Measurements from ENCODE around the gene APBA1. TPM values are rescaled to one million over a fixed set of nuclear protein-coding genes. Genes with fewer than 3 reads are reported as not detected.

Gene APBA1
- total RNA-seq, 1 donor from 2014 or later = 3.4 TPM

- H3K27ac ChIP-seq = no peak overlapping the region
- peaks cover 5% of the 10 kb centered on the region for H3K27me3 Mint-ChIP-seq (ENCODE audit: insufficient read depth, low read depth)
Measured at GRCh38 chr9:69578026-69578425, 94.1 kb downstream of the APBA1 start.

GRCh38 chr9:69577123-69577522 lies 95.0 kb downstream of the APBA1 start:
- no peak overlapping the region for H3K9ac ChIP-seq
- Mint-ChIP-seq H3K9me3 (peaks cover 6% of the 10 kb centered on the region), H3K4me1 (peaks cover 37% of the 10 kb centered on the region), H3K27ac (no peak overlapping the region), H3K36me3 (no peaks in the 10 kb centered on the region), H3K27me3 (ENCODE audit: insufficient read depth, low read depth) (peaks cover 5% of the 10 kb centered on the region), H3K4me3 (no peak overlapping the region)
- no peak for DNase-seq (ENCODE audit: low spot score)
- H3K4me1 ChIP-seq = peaks cover 12% of the 10 kb centered on the region
- no peak overlapping the region for H2AFZ ChIP-seq (replicated peaks)
- H3K36me3 ChIP-seq = no peaks in the 10 kb centered on the region
- H4K20me1 ChIP-seq (ENCODE audit: low read depth) = no peaks in the 10 kb centered on the region
- H3K4me2 ChIP-seq = no peak overlapping the region
- no peaks in the 10 kb centered on the region for H3F3A ChIP-seq (ENCODE audit: low read depth)
- no peaks in the 10 kb centered on the region for H3K27me3 ChIP-seq
- H3K79me2 ChIP-seq (ENCODE audit: low read depth) = no peaks in the 10 kb centered on the region
- no peak for TF ChIP-seq CTCF (IDR thresholded peaks at IDR 0.05)
- no peak for TF ChIP-seq EZH2 (IDR thresholded peaks at IDR 0.05)
- no peak for TF ChIP-seq EZH2phosphoT487 (IDR thresholded peaks at IDR 0.05)
- H3K27ac ChIP-seq = no peak overlapping the region
- H3K4me3 ChIP-seq = no peak overlapping the region
- no peaks in the 10 kb centered on the region for H3K9me3 ChIP-seq (ENCODE audit: low read depth)

More at GRCh38 chr9:69578026-69578425, 94.1 kb downstream of the APBA1 start:
- peaks cover 6% of the 10 kb centered on the region for H3K9me3 Mint-ChIP-seq
- no peak overlapping the region for H3K4me3 Mint-ChIP-seq
- no peaks in the 10 kb centered on the region for H3K27me3 ChIP-seq
- no peaks in the 10 kb centered on the region for H3K36me3 Mint-ChIP-seq
- H3K79me2 ChIP-seq (ENCODE audit: low read depth) = no peaks in the 10 kb centered on the region
- DNase-seq (ENCODE audit: low spot score) = no peak
- peaks cover 40% of the 10 kb centered on the region for H3K4me1 Mint-ChIP-seq
- TF ChIP-seq EZH2 (IDR thresholded peaks at IDR 0.05) (no peak), EZH2phosphoT487 (IDR thresholded peaks at IDR 0.05) (no peak), CTCF (IDR thresholded peaks at IDR 0.05) (no peak)
- no peak overlapping the region for H2AFZ ChIP-seq (replicated peaks)
- H4K20me1 ChIP-seq (ENCODE audit: low read depth) = no peaks in the 10 kb centered on the region
- H3K9ac ChIP-seq = no peak overlapping the region
- H3K9me3 ChIP-seq (ENCODE audit: low read depth) = no peaks in the 10 kb centered on the region
- no peak overlapping the region for H3K4me2 ChIP-seq
- H3K27ac Mint-ChIP-seq = no peak overlapping the region
- peaks cover 12% of the 10 kb centered on the region for H3K4me1 ChIP-seq
- no peaks in the 10 kb centered on the region for H3K36me3 ChIP-seq
- no peaks in the 10 kb centered on the region for H3F3A ChIP-seq (ENCODE audit: low read depth)
- H3K4me3 ChIP-seq = no peak overlapping the region

- H2AFZ ChIP-seq (replicated peaks) = no peak overlapping the region
- no peak overlapping the region for H3K27ac Mint-ChIP-seq
- H3K27ac ChIP-seq = no peak overlapping the region
- no peak overlapping the region for H3K4me2 ChIP-seq
- H3K36me3 ChIP-seq = no peaks in the 10 kb centered on the region
- peaks cover 19% of the 10 kb centered on the region for H3K4me1 Mint-ChIP-seq
- H3K9me3 ChIP-seq (ENCODE audit: low read depth) = no peaks in the 10 kb centered on the region
- H3K27me3 Mint-ChIP-seq (ENCODE audit: insufficient read depth, low read depth) = peaks cover 2% of the 10 kb centered on the region
- H3K9ac ChIP-seq = no peak overlapping the region
- H3K4me1 ChIP-seq = peaks cover 12% of the 10 kb centered on the region
- H3K79me2 ChIP-seq (ENCODE audit: low read depth) = no peaks in the 10 kb centered on the region
- no peak overlapping the region for H3K4me3 ChIP-seq
- no peak overlapping the region for H3K4me3 Mint-ChIP-seq
- no peaks in the 10 kb centered on the region for H3F3A ChIP-seq (ENCODE audit: low read depth)
- no peaks in the 10 kb centered on the region for H3K27me3 ChIP-seq
- H3K36me3 Mint-ChIP-seq = no peaks in the 10 kb centered on the region
- DNase-seq (ENCODE audit: low spot score) = no peak
- TF ChIP-seq EZH2 (IDR thresholded peaks at IDR 0.05) (no peak), CTCF (IDR thresholded peaks at IDR 0.05) (no peak), EZH2phosphoT487 (IDR thresholded peaks at IDR 0.05) (no peak)
- H3K9me3 Mint-ChIP-seq = peaks cover 6% of the 10 kb centered on the region
- H4K20me1 ChIP-seq (ENCODE audit: low read depth) = no peaks in the 10 kb centered on the region
Measured at GRCh38 chr9:69574057-69574456, 98.1 kb downstream of the APBA1 start.

All from neural progenitor cell (in vitro differentiated cells).